Stimulated activated CD4-positive, alpha-beta T cell treated with anti-CD3 and anti-CD28 coated beads, Interleukin-15, amount 100 ng/mL, for 24 hours (primary cell): Measurements from ENCODE around the gene BRD9.
A peak's percentile ranks its signal among the peaks of the same experiment; 100 is the strongest.
"Not testable (repeated sequence)": the region's sequence is repeated elsewhere in the genome, so short reads cannot be mapped to it uniquely, and the experiment has no call there.

Experiments
- DNase-seq: peaks from one replicate; pipeline ENCODE4 v3.0.0-alpha.2; 2020

The BRD9 gene

DNA sequence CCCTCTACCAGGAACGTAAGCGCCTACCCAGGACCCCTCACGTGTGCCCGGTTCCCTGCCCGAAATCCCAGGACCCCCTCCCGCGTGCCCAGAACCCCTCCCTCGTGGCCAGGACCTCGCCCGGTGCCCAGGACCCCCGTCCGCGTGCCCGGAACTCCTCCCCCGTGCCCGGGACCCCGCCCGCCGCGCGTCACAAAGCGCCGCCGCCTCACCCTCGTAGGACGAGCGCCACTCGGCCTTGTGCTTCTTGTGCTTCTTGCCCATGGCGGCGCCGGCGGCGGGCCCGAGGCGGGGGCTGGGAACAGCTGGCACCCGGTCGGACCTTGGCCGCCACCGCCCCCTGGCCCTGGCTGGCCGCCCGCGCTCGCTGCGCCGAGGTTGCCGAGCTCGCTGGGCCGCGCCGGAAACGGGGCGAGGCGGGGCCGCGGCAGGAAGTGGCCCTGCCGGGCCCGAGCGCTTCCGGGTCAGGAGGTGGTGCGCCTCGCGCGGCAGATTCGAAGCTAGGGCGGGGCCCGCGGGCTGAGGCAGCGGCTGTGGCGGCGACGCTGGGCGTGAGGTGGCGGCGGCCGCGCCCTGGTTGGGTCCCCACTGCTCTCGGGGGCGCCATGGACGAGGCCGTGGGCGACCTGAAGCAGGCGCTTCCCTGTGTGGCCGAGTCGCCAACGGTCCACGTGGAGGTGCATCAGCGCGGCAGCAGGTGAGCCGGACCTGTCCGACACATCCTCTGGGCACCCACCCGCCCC is at the start of gene BRD9, which contains the start of gene TRIP13:
Gene BRD9, minus strand, starts transcription at position 408 of the 743 bp plus-strand sequence. Its CDS starts 144 bp downstream, at position 264.
Gene TRIP13, plus strand, starts transcription at position 491 of the 743 bp plus-strand sequence. Its CDS starts 115 bp downstream, at position 606.
- peak; percentile 92 for DNase-seq

DNA sequence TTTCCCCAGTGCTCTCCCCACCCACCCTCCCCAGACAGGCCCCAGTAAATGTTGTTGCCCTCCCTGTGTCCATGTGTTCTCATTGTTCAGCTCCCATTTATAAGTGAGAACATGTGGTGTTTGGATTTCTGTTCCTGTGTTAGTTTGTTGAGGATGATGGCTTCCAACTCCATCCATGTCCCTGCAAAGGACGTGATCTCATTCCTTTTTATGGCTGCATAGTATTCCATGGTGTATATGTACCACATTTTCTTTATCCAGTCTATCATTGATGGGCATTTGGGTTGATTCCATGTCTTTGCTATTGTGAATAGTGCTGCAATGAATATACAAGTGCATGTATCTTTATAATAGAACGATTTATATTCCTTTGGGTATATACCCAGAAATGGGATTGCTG is 48.1 kb upstream of the BRD9 start:
- DNase-seq: not testable (repeated sequence)

DNA sequence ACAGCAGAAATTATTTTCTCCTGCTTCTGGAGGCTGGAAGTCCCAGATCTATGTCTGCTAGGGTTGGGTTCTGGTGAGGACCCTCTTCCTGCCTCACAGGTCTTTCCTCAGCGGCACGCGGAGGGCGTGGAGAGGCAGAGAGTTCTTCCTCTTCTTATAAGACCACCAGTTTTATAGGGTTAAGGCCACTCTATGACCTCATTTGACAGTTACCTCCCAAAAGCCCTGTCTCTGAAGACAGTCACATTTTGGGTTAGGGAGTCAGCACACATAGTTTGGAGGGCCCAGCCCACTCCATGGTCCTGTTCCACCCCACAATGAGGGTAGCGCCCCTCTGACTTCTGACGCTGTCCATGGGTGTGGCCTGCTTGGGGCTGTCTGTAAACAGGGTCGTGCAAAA is 46.8 kb upstream of the BRD9 start:
- no peak for DNase-seq

DNA sequence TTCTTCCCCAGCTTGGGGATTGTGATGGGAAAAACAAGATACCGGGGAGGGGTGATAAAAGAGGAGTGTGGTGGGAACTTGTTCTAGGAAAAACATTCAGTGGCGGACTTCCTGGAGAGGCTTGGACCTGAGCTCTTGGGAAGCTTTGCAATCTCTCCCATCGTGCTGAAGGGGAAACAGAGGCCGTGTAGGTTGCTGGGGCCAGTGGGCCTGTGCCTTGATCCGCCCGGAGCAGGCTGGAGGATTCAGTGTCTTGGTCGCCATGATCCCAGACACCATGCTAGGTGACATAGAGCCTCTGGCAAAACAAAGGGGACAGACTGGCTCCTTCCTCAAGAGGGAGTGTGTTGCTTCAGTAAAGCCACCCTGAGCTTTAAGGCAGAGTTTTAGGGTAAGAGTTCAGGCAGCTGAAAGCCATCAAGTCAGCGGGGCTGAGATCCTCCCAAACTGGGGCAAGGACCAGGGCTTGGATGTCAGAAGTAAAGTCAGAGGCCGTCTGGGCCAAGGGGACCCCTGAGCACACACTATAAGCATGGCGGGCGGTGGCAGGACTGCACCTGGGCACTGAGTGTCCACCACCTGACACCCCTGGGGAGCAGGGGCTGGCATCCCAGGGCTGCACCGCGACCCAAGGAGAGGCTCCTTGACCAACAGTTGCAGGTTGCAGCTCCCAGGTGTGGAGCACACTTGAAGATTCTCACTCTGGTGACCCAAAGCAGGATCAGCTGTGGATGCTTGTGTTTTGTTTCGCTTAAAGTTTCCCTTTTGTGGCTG is 44.7 kb upstream of the BRD9 start:
- DNase-seq: no peak

DNA sequence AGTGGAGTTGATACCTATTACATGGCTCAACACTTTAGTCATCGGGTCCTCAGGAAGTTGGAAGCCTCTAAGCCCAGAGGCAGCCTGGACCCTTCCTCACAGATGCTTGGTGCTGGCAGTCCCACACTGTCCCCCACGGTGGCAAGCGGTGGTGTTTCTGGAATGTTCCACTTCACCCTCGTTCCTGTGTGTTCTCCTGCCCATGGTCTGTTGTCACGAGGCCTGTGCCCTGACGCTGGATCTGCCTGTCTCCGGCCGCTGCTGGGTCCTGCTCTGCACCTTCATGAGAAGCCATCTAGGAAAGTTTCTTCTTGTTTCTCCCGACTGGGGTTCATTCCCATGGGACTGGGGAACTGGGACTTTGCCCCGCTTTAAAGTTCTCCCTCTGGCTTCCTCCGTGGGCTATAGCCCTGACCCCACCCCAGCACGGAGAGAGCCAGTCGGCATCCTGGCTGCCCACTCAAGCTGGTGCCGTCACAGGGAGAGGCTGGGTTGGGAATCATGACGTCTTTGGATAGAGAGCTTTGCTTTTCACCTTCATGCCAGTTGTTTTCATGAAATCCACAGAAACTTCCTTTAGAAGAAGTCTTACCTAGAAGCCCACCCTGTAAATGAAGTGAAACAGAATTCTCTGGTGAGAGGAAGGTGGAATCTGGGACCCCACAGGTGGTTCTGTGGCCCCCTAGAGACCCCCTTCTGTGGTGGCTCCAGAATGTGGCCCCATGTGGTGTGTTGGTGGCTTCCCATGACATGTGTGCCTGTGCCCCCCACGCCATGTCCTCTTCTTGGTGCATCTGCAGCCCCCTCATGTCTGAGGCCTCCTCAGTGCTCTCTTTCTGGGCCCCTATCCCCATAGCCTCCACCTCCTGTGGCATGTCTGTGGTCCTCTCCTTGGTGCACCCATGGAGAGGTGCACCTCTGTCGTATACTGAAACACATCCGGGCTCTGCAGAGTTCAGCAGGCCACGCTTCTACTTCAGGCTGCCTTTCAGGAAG is 43.8 kb upstream of the BRD9 start:
- no peak for DNase-seq

DNA sequence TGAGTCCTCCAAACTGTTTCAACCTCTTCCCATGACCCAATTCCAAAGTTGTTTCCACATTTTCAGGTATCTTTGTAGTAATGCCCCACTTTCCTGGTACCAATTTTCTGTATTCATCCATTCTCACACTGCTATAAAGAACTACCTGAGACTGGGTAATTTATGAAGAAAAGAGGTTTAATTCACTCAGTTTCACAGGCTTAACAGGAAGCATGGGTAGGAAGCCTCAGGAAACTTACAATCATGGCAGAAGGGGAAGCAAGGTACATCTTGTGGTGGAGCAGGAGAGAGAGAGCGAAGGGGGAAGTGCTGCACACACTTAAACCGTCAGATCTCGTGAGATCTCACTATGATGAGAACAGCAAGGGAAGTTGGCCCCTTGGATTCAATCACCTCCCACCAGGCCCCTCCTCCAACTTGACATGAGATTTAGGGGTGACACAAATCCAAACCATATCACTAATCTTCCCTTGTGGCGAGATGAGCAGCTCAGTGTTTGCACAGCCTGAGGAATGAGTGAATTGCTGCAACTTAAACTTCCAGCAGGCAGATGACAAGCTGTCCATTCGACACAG is 43.0 kb upstream of the BRD9 start:
- DNase-seq: no peak

DNA sequence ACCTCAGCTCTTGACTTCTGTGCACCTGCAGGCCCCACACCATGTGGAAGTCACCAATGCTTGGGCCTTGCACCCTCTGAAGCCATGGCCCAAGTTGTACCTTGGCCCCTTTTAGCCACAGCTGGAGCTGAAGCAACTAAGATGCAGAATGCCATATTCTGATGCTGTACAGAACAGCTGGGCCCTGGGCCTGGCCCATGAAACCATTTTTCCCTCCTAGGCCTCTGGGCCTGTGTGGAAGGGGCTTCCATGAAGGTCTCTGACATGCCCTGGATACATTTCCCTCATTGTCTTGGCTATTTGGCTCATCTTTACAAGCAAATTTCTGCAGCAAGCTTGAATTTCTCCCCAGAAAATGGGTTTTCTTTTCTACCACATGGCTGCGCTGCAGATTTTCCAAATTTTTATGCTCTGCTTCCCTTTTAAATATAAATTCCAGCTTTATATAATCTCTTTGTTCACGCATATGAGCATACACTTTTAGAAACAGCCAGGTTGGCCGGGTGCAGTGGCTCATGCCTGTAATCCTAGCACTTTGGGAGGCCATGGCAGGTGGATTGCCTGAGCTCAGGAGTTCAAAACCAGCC is 41.9 kb upstream of the BRD9 start:
- not testable (repeated sequence) for DNase-seq

DNA sequence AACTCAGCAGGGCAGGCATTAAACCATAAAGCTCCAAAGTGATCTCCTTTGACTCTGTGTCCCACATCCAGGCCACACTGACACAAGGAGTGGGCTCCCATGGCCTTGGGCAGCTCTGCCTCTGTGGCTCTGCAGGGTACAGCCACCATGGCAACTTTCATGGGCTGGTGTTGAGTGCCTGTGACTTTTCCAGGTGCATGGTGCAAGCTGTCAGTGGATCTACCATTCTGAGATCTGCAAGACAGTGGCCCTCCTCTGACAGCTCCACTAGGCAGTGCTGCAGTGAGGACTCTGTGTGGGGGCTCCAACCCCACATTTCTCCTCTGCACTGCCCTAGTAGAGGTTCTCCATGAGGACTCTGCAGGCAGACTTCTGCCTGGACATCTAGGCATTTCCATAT is 41.4 kb upstream of the BRD9 start:
- not testable (repeated sequence) for DNase-seq

DNA sequence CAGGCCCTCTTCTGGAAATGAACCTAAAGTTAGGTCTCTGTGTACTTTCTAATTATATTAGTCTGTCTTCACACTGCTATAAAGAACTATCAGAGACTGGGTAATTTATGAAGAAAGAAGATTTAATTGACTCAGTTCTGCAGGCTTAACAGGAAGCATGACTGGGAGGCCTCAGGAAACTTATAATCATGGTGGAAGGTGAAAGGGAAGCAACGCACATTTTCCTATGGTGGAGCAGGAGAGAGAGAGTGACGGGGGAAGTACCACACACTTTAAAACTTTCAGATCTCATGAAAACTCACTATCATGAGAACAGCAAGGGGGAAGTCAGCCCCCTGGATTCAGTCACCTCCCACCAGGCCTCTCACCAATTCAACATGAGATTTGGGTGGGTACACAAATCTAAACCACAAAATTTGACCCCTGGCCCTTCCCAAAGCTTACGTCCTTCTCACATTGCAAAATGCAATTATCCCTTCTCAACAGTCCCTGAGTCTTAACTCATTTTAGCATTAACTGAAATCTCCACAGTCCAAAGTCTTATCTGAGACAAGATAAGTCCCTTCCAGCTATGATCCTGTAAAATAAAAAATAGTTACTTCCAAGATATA is 40.8 kb upstream of the BRD9 start:
- DNase-seq: no peak

DNA sequence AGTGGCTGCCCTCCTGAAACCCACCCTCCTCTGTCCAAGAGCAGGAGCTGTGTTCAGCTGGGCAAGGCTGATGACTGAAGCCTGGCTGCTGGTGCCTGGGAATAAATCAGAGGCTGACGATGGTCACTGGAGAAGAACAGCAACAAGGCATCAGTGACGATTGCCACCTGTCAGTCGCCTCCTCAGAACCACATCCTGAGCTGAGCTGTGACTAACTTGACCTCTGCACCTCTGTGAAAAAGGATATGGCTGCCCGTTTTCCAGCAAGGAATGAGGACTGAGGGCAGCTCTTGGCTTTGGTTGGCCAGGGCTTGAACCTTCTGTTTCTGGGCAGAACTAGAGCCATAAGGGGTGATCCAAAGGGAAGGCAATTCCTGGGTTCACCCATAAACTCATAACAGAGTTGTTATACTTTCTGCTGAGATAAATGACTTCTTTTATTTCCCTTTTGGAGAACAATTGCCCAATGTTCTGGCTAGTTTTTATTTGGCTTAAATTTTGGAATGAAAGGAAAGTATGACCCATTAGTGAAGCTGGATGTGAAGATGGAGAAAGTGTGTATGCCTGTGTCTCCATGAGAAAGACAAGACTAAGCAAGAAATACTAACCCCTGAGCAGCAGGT is 40.1 kb upstream of the BRD9 start:
- no peak for DNase-seq

DNA sequence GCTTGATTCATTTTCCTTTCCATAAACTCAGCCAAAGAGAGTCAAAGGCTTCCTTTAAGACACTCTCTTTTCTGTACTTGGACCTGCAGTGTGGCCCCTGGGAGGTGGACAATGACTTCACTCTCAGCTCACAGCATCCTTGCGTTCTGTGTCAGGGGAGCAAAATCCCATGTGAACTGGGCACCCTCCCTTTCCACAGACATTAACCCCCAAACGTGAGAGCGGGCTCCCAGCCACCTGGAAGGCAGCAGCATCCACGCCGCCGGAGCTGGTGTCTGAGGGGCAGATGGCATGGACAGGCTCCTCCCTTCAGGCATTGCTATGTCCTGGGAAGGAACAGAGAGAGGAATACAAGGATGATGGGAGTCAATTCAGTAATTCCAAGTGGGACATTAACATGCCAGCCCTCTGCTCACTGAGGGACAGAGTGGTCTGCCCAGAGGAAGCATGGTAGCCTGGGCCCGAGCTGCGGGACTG is 39.6 kb upstream of the BRD9 start:
- no peak for DNase-seq

DNA sequence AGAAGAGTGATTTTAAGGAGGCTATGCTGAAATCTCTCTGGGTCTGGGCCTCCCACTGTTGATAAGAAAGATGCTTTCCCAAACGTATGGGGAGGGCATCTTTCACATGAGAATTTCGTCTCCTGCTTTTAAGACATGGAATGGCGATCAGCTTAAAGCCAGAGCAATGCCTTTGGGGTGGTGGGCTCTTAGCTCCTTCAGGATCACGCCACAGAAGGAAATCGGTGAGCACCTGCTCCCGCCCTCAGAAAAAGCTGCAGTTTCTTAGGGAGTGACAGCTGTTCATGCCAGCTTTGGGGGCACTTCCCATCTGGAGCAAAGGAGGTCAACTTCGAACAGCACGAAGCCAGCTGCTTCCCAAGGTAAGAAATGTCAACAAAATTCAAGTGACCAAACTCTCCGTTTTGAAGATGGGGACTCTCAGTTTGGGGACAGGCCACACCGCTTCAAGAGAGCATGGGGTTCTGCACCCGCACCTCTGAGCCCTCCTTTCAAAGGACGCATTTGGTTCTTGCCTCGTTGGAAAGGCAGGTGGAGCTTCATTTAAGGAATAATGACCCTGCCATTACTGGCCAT is 39.1 kb upstream of the BRD9 start:
- no peak for DNase-seq

DNA sequence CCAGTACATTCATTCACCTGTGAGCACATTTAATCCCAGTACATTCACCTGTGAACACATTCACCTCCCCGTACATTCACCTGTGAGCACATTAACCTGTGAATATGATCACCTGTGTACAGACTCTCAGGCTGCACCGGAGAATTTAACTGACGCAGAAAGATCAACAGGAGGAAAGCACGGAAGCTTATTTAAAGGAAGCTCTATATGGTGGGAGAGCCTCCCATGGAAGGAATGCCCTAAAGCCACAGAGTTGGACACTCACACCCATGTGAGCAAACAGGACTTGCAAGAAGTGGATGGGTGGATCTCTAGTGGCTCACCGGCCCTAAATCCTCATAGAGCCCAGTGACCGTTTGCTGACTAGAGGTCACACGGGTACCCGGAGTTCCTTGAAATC is 38.3 kb upstream of the BRD9 start:
- DNase-seq: no peak

DNA sequence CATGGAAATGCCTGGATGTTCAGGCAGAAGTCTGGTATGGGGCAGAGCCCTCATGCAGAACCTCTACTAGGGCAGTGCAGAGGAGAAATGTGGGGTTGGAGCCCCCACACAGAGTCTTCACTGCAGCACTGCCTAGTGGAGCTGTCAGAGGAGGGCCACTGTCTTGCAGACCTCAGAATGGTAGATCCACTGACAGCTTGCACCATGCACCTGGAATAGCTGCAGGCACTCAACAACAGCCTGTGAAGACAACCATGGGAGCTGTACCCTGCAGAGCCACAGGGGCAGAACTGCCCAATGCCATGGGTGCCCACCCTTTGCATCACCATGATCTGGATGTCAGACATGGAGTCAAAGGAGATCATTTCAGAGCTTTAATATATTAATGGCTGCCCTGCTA is 37.0 kb upstream of the BRD9 start:
- no peak for DNase-seq

DNA sequence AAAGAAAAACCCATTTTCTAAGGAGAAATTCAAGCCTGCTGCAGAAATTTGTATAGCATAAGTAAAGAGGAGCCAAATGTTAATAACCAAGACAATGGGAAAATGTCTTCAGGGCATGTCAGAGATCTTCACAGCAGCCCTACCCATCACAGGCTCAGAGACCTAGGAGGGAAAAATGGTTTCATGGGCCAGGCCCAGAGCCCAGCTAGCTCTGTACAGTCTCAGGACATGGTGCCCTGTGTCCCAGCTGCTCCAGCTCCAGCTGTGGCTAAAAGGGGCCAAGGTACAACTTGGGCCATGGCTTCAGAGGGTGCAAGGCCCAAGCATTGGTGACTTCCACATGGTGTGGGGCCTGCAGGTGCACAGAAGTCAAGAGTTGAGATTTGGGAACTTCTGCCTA is 36.6 kb upstream of the BRD9 start:
- DNase-seq: not testable (repeated sequence)

DNA sequence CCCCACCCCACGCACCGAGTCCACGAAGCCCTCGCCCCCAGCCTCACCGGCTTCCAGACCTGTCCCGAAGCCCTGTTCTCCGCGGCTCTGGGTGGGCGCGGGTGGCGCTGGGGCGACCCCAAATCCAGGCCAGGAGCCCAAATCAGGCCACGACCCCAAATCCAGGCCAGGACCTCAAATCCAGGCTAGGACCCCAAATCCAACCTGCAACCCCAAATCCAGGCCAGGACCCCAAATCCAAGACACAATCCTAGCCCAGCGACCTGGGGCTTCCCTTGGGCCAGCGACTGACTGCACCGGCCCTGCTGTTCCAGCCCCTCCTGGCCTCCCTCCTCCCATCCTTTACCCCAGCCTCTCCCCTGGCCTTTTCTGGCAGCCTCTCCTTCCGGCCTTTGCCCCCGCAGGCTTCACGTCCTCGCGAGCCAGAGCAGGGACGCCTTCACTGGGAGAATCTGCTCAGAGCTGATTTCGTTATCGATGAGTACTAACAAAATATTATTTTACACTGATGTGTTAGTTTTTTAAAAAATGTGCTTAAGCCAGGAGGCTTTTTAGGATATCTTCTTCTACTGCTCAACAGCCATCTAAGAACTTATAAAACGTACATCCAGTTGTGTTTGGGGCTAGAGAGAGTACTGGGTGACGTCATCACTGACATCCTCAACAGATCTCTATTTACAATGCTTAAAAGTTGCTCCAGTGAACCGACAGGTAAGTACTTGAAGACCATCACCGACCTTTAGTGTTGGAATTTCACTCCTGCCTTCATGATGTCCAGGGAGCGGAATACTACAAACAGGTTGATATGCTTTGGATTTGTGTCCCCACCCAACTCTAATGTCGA is 34.8 kb upstream of the BRD9 start:
- no peak for DNase-seq

DNA sequence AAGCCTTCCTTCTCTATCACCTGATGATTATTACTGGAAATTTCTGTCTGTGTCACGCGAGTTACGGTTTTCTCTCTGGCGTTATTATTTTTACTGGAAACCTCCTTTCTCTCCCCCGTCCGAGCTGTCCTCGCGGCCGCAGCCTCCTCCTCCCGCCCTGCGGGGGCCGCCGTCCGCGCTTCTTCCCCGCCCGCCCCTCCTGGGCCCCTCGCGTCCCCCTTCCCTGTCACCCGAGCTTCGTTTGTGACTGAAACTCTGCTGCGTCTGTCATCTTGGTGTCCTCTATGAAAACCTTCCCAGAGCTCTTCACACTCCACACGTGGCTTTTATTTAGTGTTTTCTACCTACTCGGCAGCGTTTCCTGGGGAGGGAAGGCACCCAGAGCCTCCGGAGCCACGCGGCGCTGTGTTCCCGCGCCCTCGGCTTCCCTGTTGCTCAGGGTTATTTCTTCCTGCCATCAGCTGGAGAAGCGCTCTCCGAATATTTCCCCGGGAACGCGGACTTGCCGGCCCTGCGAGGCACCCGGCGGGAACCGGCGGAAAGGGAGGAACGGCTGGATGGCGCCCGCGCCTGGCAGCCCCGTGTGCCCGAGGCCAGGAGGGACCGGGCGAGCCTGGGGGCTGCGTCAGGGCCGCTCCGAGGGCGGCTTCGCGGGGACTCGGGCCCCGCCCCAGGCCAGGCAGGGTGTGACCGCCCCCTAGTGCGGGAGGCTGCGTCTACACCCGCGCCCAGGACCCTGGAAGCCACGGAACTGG is 34.0 kb upstream of the BRD9 start:
- DNase-seq: peak; percentile 54

DNA sequence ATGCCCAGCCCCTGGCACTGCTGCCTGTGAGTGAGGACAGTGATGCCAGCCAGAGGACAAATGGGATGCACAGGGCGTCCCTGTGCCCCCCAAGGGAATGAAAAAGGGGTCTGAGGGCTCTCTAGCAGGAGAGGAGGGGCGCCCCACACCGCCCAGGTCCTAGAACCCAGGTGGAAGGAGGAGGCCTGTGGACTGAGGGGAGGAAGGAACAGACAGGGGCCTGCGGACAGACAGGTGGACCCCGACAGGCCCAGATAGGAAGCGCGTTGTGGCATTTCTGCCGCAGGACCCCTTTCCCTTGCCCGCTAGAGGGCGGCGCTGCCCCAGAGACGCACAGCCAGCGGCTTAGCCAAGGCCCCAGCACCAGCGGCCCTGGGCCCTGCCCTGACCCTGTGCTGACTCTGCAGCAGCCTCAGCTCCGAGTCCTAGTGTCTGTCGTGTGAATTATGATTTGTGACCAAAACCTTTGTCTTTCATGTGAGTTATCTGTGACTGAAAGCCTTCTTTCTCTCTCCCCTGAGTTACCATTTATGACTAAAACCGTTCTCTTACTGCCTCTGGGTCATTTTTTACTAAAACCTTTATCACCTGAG is 30.8 kb upstream of the BRD9 start:
- DNase-seq: peak; percentile 82
